CD14-positive monocyte (primary cell): Measurements from ENCODE around the gene ERG. TPM values are rescaled to one million over a fixed set of nuclear protein-coding genes. Genes with fewer than 3 reads are reported as not detected.

Experiments
- DNase-seq, 3 donors: peaks; one replicate each; pipeline ENCODE4 v3.0.0-alpha.2; 2011 to 2022
- H2AFZ ChIP-seq: 2 replicates; pipeline ENCODE4 v1.6.0; 2012; ENCODE audit warnings: mild to moderate bottlenecking, low read depth, low read length, inconsistent platforms; ENCODE audit not compliant: insufficient read depth, poor library complexity, severe bottlenecking
- H3K27ac ChIP-seq, 2 donors: 1 replicate in 1 of 2; 2 replicates in 1 of 2; pipeline ENCODE4 v1.5.1; 2012 to 2013; ENCODE audit warnings: low read length in 2 of 2, control low read depth in 1 of 2, inconsistent platforms in 1 of 2, low read depth in 1 of 2, mild to moderate bottlenecking in 1 of 2
- H3K27me3 ChIP-seq, 2 donors: one replicate each; pipeline versions ENCODE4 v1.6.0 to v1.6.1; 2011 to 2013; ENCODE audit warnings: low read length in 2 of 2; ENCODE audit not compliant: control insufficient read depth in 2 of 2, insufficient read depth in 2 of 2
- H3K36me3 ChIP-seq, 2 donors: replicated peaks in 1 of 2; 1 replicate in 1 of 2; 2 replicates in 1 of 2; pipeline versions ENCODE4 v1.5.1 to v1.6.1; 2012 to 2013; ENCODE audit warnings: low read length in 2 of 2, control low read depth in 1 of 2, inconsistent platforms in 1 of 2, mild to moderate bottlenecking in 1 of 2; ENCODE audit not compliant: insufficient read depth in 2 of 2, control insufficient read depth in 1 of 2
- H3K4me1 ChIP-seq, 2 donors: 1 replicate in 1 of 2; 2 replicates in 1 of 2; pipeline versions ENCODE4 v1.5.1 to v1.6.1; 2012 to 2013; ENCODE audit warnings: low read length in 2 of 2, control low read depth in 1 of 2, inconsistent platforms in 1 of 2, mild to moderate bottlenecking in 1 of 2, moderate library complexity in 1 of 2; ENCODE audit not compliant: insufficient read depth in 2 of 2, control insufficient read depth in 1 of 2
- H3K4me2 ChIP-seq: replicated peaks from 2 replicates; pipeline ENCODE3; 2012; ENCODE audit warnings: low read length, moderate library complexity, mild to moderate bottlenecking; ENCODE audit not compliant: poor library complexity, severe bottlenecking; ENCODE audit errors: extremely low read depth
- H3K4me3 ChIP-seq, 3 experiments: fragments of 200-600 bp in 1 of 3; sonication (generic) in 1 of 3; replicated peaks in 1 of 3; 1 replicate in 2 of 3; 2 replicates in 1 of 3; pipeline ENCODE4 v1.5.1; 2011 to 2013; ENCODE audit warnings: low read length in 3 of 3, mild to moderate bottlenecking in 3 of 3, control low read depth in 2 of 3, low read depth in 2 of 3, inconsistent platforms in 1 of 3, moderate library complexity in 1 of 3
- H3K79me2 ChIP-seq: 2 replicates; pipeline ENCODE4 v1.6.0; 2012; ENCODE audit warnings: mild to moderate bottlenecking, control low read depth, inconsistent platforms, low read length, moderate library complexity; ENCODE audit not compliant: insufficient read depth
- H3K9ac ChIP-seq: 2 replicates; pipeline ENCODE4 v1.6.0; 2017; ENCODE audit warnings: low read length, mild to moderate bottlenecking; ENCODE audit not compliant: insufficient read depth, poor library complexity, severe bottlenecking
- H3K9me3 ChIP-seq, 2 donors: replicated peaks in 1 of 2; 1 replicate in 1 of 2; 2 replicates in 1 of 2; pipeline versions ENCODE4 v1.5.1 to v1.6.1; 2012 to 2013; ENCODE audit warnings: low read length in 2 of 2, control low read depth in 1 of 2; ENCODE audit not compliant: control insufficient read depth in 1 of 2, insufficient read depth in 1 of 2
- H4K20me1 ChIP-seq: 2 replicates; pipeline ENCODE4 v1.6.0; 2012; ENCODE audit warnings: mild to moderate bottlenecking, low read length, control low read depth, moderate library complexity; ENCODE audit not compliant: insufficient read depth
- H3K27ac Mint-ChIP-seq, 7 donors: one replicate each; pipeline ENCODE4 v1.8.0; 2020; ENCODE audit warnings: mild to moderate bottlenecking in 7 of 7, mixed read lengths in 7 of 7, moderate library complexity in 6 of 7, inconsistent platforms in 2 of 7
- H3K27me3 Mint-ChIP-seq, 3 donors: one replicate each; pipeline ENCODE4 v1.8.0; 2021 to 2022; ENCODE audit warnings: low read depth in 3 of 3, mild to moderate bottlenecking in 3 of 3, mixed read lengths in 3 of 3, moderate library complexity in 3 of 3, inconsistent platforms in 1 of 3
- H3K36me3 Mint-ChIP-seq, 2 donors: one replicate each; pipeline ENCODE4 v1.8.0; 2020; ENCODE audit warnings: mixed read lengths in 2 of 2, inconsistent platforms in 1 of 2, mild to moderate bottlenecking in 1 of 2
- H3K4me1 Mint-ChIP-seq: one replicate; pipeline ENCODE4 v1.8.0; 2020; ENCODE audit warnings: mild to moderate bottlenecking, mixed read lengths
- H3K4me3 Mint-ChIP-seq, 2 donors: one replicate each; pipeline ENCODE4 v1.8.0; 2020; ENCODE audit warnings: mild to moderate bottlenecking in 2 of 2, mixed read lengths in 2 of 2, moderate library complexity in 1 of 2
- H3K9me3 Mint-ChIP-seq, 7 donors: one replicate each; pipeline ENCODE4 v1.8.0; 2020 to 2022; ENCODE audit warnings: mixed read lengths in 7 of 7, mild to moderate bottlenecking in 6 of 7, moderate library complexity in 6 of 7, inconsistent platforms in 2 of 7
- WGBS: methylation state at CpG from one replicate; pipeline ENCODE4 v1.1.5; 2013; ENCODE audit warnings: missing lambda C conversion rate; ENCODE audit not compliant: insufficient coverage; 5-methylcytosine and 5-hydroxymethylcytosine counted together
- intact Hi-C, 2 donors: fragments of 100-400 bp; cut with micrococcal nuclease; formaldehyde crosslinking; loops; one replicate each; pipeline versions ENCODE4 v1.15.0 to v1.15.1; 2023
- polyA plus RNA-seq, 3 donors: library from polyadenylated mRNA; depleted of rRNA in 1 of 3; unstranded in 2 of 3; stranded (reverse) in 1 of 3; fragments of 300-500 nt in 2 of 3; fragments of >200 nt in 1 of 3; fragmentation: Illumina TruSeq in 2 of 3; gene quantifications; 1 replicate in 2 of 3; 2 replicates in 1 of 3; pipeline ENCODE4 v1.2.3, GENCODE V29; 2012 to 2021
- TF ChIP-seq, protein P1 (sequence below): fragments of 200-600 bp; IDR thresholded peaks from one replicate; pipeline ENCODE4 v1.8.0; 2022; ENCODE audit warnings: antibody characterized with exemption, mild to moderate bottlenecking

The ERG gene
- polyA plus RNA-seq, 3 donors, result 0.16 to 0.22 TPM; not detected in 1

DNA sequence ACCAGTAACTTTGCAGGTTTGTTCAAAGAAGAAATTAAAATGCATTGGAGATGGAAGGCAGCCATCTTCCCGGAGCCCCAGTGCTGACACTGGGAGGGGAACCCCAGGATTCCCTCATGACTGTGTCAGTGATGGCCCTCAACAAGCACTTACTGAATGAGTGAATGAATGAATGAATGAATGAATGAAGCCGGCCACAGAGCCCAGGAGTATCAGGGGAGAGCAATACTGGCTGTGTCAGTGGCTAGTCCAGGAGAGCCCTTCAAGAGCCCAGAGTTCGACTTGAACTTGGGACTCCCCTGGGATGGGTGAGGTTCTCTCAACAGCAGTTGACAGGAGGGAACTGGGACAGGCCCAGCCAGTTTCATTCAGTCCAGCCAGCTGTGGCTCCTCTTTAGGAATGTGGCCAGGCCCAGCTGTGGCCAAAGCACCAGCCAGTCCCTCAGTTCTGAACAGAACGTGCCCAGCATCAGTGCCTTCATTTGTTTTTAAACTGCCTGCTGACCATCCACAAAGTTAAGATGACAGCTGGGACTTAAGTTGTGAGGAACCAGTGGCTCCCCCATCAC is 9.2 kb upstream of the ERG start:
- TF ChIP-seq, protein P1, sequence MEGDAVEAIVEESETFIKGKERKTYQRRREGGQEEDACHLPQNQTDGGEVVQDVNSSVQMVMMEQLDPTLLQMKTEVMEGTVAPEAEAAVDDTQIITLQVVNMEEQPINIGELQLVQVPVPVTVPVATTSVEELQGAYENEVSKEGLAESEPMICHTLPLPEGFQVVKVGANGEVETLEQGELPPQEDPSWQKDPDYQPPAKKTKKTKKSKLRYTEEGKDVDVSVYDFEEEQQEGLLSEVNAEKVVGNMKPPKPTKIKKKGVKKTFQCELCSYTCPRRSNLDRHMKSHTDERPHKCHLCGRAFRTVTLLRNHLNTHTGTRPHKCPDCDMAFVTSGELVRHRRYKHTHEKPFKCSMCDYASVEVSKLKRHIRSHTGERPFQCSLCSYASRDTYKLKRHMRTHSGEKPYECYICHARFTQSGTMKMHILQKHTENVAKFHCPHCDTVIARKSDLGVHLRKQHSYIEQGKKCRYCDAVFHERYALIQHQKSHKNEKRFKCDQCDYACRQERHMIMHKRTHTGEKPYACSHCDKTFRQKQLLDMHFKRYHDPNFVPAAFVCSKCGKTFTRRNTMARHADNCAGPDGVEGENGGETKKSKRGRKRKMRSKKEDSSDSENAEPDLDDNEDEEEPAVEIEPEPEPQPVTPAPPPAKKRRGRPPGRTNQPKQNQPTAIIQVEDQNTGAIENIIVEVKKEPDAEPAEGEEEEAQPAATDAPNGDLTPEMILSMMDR, result no peak
- peaks cover 0 to 3% (median 2%) of the 10 kb centered on the region in 3 donors for H3K27me3 Mint-ChIP-seq
- no peak for DNase-seq
- Histone ChIP-seq H3K9me3 (no peaks in the 10 kb centered on the region), H3K79me2 (no peaks in the 10 kb centered on the region), H3K9ac (no peak overlapping the region), H3K4me2 (peak overlapping the region; percentile 79), H3K27ac (no peak overlapping the region), H3K36me3 (no peaks in the 10 kb centered on the region), H4K20me1 (no peaks in the 10 kb centered on the region), H3K27me3 (no peaks in the 10 kb centered on the region), H3K4me3 (peak overlapping the region in 1 of 3 experiments; percentile 72), H3K4me1 (peaks cover 21 to 27% of the 10 kb centered on the region in 2 donors), H2AFZ (no peak overlapping the region)
- H3K4me3 Mint-ChIP-seq, result peak overlapping the region; percentile 75 to 89
- H3K9me3 Mint-ChIP-seq, result no peaks in the 10 kb centered on the region
- H3K27ac Mint-ChIP-seq, result peak overlapping the region in 1 of 7 donors; percentile 49
- WGBS, result 80% methylated on average over 4 of the region's 4 CpGs
- peaks cover 33% of the 10 kb centered on the region for H3K4me1 Mint-ChIP-seq
- intact Hi-C loops, result loop anchor here (5.0 to 10.0 kb wide), 2 partner anchors 627 to 630 kb away; no protein-coding TSS in a partner anchor
- H3K36me3 Mint-ChIP-seq, result no peaks in the 10 kb centered on the region

DNA sequence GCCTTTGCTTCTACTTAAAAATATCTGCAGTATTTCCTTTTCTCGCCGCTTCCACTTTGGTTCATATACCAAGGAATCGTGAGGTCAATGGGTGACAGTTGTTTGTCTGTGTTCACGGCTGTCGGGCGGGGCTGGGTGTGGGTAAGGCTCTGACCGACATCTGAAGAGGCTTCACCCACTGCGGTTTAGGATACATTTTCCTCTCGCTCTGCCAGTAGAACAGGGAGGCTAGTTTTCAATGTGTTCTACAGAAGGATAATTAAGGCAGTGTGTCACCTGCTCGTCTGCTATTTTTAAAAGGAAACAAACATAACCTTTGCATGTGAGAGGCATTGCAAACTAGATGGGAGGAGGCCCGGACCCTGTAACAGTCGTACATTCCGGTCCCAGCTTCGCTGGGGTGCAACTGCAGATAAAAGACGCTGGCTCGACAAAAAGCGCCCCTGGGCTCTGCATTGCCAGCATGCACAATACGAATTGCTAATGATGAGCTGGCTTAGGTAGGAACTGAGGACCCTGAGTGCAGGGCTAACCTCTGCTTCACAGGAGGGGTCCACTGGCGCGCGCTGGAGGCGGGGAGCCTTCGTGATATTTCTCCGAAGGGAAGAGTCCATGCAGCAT is 8.5 kb upstream of the ERG start:
- intact Hi-C loops, result loop anchor here (5.0 to 10.0 kb wide), 2 partner anchors 628 to 631 kb away; no protein-coding TSS in a partner anchor
- peaks cover 21 to 27% of the 10 kb centered on the region in 2 donors for H3K4me1 ChIP-seq
- H2AFZ ChIP-seq, result peak overlapping the region; percentile 80
- TF ChIP-seq, protein P1, result no peak
- Mint-ChIP-seq H3K36me3 (no peaks in the 10 kb centered on the region), H3K27me3 (peaks cover 0 to 3% (median 2%) of the 10 kb centered on the region in 3 donors), H3K9me3 (no peaks in the 10 kb centered on the region), H3K4me3 (peak overlapping the region; percentile 75 to 89), H3K4me1 (peaks cover 33% of the 10 kb centered on the region), H3K27ac (peak overlapping the region; percentile 73 to 88 (median 84))
- H3K27me3 ChIP-seq, result no peaks in the 10 kb centered on the region
- no peaks in the 10 kb centered on the region for H4K20me1 ChIP-seq
- no peaks in the 10 kb centered on the region for H3K79me2 ChIP-seq
- peak overlapping the region; percentile 50 for H3K9ac ChIP-seq
- no peaks in the 10 kb centered on the region for H3K36me3 ChIP-seq
- H3K27ac ChIP-seq, result peak overlapping the region; percentile 31 to 64
- no peaks in the 10 kb centered on the region for H3K9me3 ChIP-seq
- peak overlapping the region; percentile 26 to 72 (median 38) for H3K4me3 ChIP-seq
- peak overlapping the region; percentile 79 for H3K4me2 ChIP-seq
- WGBS, result 31% methylated on average over 21 of the region's 24 CpGs
- DNase-seq, result peak; percentile 39 to 48 (median 40)
